Stimulated activated CD8-positive, alpha-beta memory T cell treated with anti-CD3 and anti-CD28 coated beads, Interleukin-15, amount 100 ng/mL, for 1 hour (primary cell): Measurements from ENCODE around the gene LYSMD4.

ENCODE experiments used
- DNase-seq: peaks from one replicate; pipeline ENCODE4 v3.0.0-alpha.2; 2020; ENCODE audit warnings: low read depth

LYSMD4 gene

GRCh38 chr15:99731336-99732123 lies 1.7 kb downstream of the LYSMD4 start:
- no peak for DNase-seq

- DNase-seq = no peak
These were observed 3.3 kb downstream of the LYSMD4 start for GRCh38 chr15:99729920-99730319.

- DNase-seq = no peak
These were observed 3.9 kb downstream of the LYSMD4 start for GRCh38 chr15:99729327-99729726.

- no peak for DNase-seq
These were observed 4.3 kb downstream of the LYSMD4 start for GRCh38 chr15:99728916-99729315.

- DNase-seq = no peak
These were observed 5.5 kb downstream of the LYSMD4 start for GRCh38 chr15:99727733-99728132.

GRCh38 chr15:99727330-99727729 lies 5.9 kb downstream of the LYSMD4 start:
- DNase-seq = no peak

GRCh38 chr15:99726333-99726732 lies 6.9 kb downstream of the LYSMD4 start:
- DNase-seq = no peak

- no peak for DNase-seq
These were observed 10.8 kb downstream of the LYSMD4 start for GRCh38 chr15:99722406-99722805.

GRCh38 chr15:99721896-99722295 lies 11.3 kb downstream of the LYSMD4 start:
- DNase-seq = no peak

GRCh38 chr15:99721104-99721778 lies 12.0 kb downstream of the LYSMD4 start:
- no peak for DNase-seq

- no peak for DNase-seq
These were observed 12.7 kb downstream of the LYSMD4 start for GRCh38 chr15:99720533-99720932.

GRCh38 chr15:99719096-99719541 lies 14.1 kb downstream of the LYSMD4 start:
- DNase-seq = no peak

- no peak for DNase-seq
These were observed 14.8 kb downstream of the LYSMD4 start for GRCh38 chr15:99718421-99718820.

GRCh38 chr15:99717161-99718009 lies 15.9 kb downstream of the LYSMD4 start:
- no peak for DNase-seq

GRCh38 chr15:99716540-99717095 lies 16.6 kb downstream of the LYSMD4 start:
- no peak for DNase-seq

GRCh38 chr15:99712415-99712814 lies 20.8 kb downstream of the LYSMD4 start:
- no peak for DNase-seq

- DNase-seq = no peak
These were observed 21.6 kb downstream of the LYSMD4 start for GRCh38 chr15:99711625-99712024.

GRCh38 chr15:99709243-99709986 lies 23.8 kb downstream of the LYSMD4 start:
- DNase-seq = no peak

GRCh38 chr15:99708563-99708962 lies 24.7 kb downstream of the LYSMD4 start:
- DNase-seq = no peak

GRCh38 chr15:99707473-99708270 lies 25.6 kb downstream of the LYSMD4 start:
- DNase-seq = no peak
